ENCODE results near the gene GNAO1. TPM values are rescaled to one million over a fixed set of nuclear protein-coding genes. Genes with fewer than 3 reads are reported as not detected.
A peak's percentile ranks its signal among the peaks of the same experiment; 100 is the strongest.

The GNAO1 gene
- total RNA-seq, 1 experiment from 2014 or later, result 3.8 TPM

DNA sequence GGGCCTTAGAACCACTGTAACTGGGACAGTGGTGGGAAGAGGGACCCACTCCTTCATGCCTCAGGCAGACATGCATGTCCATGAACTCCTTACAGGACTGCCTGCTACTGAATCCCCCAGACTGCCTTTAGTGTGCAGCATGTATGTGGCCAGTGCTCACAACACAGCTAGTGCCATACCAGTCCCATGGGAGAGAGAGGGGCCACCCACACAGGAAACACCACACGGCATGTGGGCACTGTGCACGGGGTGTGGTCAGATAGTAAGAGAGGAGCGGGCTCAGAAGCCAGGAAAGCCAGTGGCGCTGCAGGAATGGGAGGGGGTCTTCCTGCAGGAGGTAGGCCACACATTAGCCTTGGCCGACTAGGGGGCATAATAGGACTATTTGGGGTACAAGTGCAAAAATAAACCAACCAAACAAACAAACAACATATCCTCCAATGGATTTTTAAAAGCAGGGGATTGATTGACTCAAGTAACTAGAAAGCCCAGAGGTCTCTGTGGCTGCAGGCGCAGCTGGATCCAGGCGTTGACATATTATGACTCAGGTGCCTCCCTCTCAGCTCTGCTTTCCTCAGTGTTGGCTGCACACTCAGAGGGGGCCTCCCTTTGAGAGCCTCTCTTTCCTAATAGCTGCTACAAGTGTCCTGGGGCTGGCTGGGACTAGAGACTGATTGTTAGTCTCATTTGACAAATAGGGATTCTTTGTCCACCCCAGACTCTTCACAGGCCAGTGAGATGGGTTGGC lies 129.7 kb downstream of the GNAO1 start:
- no peak overlapping the region for H3K4me3 ChIP-seq (ENCODE audit: insufficient read depth, low read depth, low read length)
- no peak for DNase-seq
- H3K36me3 ChIP-seq (replicated peaks; ENCODE audit: control insufficient read depth, insufficient read depth, low read length), result no peaks in the 10 kb centered on the region
- H3K27me3 ChIP-seq (ENCODE audit: control insufficient read depth, insufficient read depth, low read length), result no peaks in the 10 kb centered on the region; the same call in 1 of the 2 replicates

DNA sequence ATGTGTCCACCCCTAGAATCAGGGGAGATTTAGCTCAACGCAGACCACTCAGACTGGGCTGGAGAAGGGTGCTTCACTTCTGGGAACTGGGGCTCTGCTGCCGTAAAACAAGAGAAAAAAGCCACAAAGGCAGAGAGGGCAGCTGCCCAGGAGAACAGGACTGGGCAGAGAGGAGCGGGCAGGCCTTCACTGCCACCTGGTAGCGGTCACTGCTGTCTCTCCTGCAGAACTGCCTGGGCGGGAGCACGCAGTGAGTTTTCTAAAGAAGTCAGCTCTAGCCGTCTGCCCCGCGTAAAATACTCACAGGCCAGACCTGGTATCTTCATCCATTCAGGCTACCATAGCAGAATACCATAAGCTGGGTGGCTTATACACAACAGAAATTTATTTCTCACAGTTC lies 130.3 kb downstream of the GNAO1 start:
- Histone ChIP-seq H3K36me3 (replicated peaks; ENCODE audit: control insufficient read depth, insufficient read depth, low read length) (no peaks in the 10 kb centered on the region), H3K27me3 (ENCODE audit: control insufficient read depth, insufficient read depth, low read length) (no peaks in the 10 kb centered on the region; the same call in 1 of the 2 replicates), H3K4me3 (ENCODE audit: insufficient read depth, low read depth, low read length) (no peak overlapping the region)
- no peak for DNase-seq

GRCh38 chr16:56324406-56324805 lies 133.1 kb downstream of the GNAO1 start:
- H3K27me3 ChIP-seq (ENCODE audit: control insufficient read depth, insufficient read depth, low read length), result no peaks in the 10 kb centered on the region
- peak; percentile 47 for DNase-seq
- H3K4me3 ChIP-seq (ENCODE audit: insufficient read depth, low read depth, low read length), result no peak overlapping the region
- H3K36me3 ChIP-seq (replicated peaks; ENCODE audit: control insufficient read depth, insufficient read depth, low read length), result no peaks in the 10 kb centered on the region

GRCh38 chr16:56325956-56326355 lies 134.7 kb downstream of the GNAO1 start:
- no peak overlapping the region for H3K4me3 ChIP-seq (ENCODE audit: insufficient read depth, low read depth, low read length)
- no peaks in the 10 kb centered on the region for H3K36me3 ChIP-seq (replicated peaks; ENCODE audit: control insufficient read depth, insufficient read depth, low read length)
- H3K27me3 ChIP-seq (ENCODE audit: control insufficient read depth, insufficient read depth, low read length), result no peaks in the 10 kb centered on the region
- DNase-seq, result no peak

GRCh38 chr16:56327071-56327928 lies 136.0 kb downstream of the GNAO1 start:
- Histone ChIP-seq H3K4me3 (ENCODE audit: insufficient read depth, low read depth, low read length) (no peak overlapping the region), H3K27me3 (ENCODE audit: control insufficient read depth, insufficient read depth, low read length) (no peaks in the 10 kb centered on the region), H3K36me3 (replicated peaks; ENCODE audit: control insufficient read depth, insufficient read depth, low read length) (no peaks in the 10 kb centered on the region)
- DNase-seq, result no peak

DNA sequence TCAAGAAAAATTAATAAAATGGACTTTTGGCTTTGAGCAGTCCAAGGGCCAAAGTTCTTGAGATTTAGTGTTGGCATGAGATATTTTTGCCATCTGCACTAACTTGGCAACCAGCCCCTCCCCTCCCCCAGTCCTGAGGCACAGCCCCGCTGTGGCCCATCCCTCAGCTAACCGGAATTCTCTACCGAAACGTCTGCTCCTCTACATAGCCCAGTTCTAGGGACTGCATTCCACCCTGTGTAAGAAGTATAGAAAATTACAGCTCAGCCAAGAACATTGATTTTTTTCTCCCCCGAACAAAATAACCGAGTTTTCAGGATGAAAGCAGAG lies 136.6 kb downstream of the GNAO1 start:
- no peaks in the 10 kb centered on the region for H3K36me3 ChIP-seq (replicated peaks; ENCODE audit: control insufficient read depth, insufficient read depth, low read length)
- no peak for DNase-seq
- H3K4me3 ChIP-seq (ENCODE audit: insufficient read depth, low read depth, low read length), result no peak overlapping the region
- no peaks in the 10 kb centered on the region for H3K27me3 ChIP-seq (ENCODE audit: control insufficient read depth, insufficient read depth, low read length)

DNA sequence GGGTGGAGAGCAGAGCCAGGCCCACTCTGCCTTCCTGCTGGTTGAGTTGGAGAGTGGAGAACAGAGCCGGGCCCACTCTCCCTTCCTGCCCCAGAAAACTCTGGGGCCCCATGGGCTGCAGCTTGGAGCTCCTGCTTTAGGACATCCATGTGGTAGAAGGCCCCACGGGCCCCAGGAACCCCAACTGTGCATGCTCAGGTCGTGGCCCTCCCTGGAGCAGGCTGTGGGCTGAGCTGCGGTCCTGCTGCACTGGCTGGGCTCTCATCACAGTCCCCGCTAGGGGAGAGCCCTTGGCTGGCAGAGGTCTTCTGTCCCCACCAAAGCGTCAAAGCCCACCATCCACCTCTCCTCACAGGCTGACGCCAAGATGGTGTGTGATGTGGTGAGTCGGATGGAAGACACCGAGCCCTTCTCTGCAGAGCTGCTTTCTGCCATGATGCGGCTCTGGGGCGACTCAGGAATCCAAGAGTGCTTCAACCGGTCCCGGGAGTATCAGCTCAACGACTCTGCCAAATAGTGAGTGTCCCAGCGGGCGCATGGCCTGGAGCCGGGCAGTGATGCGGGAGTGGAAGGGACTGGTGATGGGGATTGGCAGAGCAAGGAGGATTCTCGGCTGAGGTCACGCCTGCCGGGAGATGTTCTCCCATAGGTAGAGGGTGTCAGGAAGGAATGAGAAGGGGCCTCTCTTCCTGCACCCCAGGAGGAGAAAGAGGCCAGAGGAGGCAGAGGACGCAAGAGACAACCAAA lies 137.2 kb downstream of the GNAO1 start:
- no peaks in the 10 kb centered on the region for H3K27me3 ChIP-seq (ENCODE audit: control insufficient read depth, insufficient read depth, low read length)
- DNase-seq, result no peak
- H3K36me3 ChIP-seq (replicated peaks; ENCODE audit: control insufficient read depth, insufficient read depth, low read length), result no peaks in the 10 kb centered on the region
- no peak overlapping the region for H3K4me3 ChIP-seq (ENCODE audit: insufficient read depth, low read depth, low read length)

DNA sequence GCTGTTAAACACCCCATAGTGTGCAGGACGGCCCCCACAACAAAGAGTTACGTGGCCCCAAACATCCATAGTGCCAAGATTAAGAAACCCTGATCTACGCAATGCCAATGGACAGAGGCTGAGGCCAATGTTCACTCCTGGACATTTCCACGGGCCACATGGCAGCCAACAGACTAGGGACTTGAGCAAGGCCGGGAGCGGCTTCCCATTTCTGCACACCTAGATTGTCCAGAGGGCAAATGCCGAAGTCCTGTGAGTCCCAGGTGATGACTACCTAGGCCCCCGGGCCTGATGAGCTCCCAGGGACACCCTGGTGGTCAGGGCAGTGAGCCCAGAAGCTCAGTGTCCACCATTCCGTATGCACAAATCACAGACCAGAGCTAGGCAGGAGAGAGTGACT lies 138.6 kb downstream of the GNAO1 start:
- H3K27me3 ChIP-seq (ENCODE audit: control insufficient read depth, insufficient read depth, low read length), result no peaks in the 10 kb centered on the region
- no peak overlapping the region for H3K4me3 ChIP-seq (ENCODE audit: insufficient read depth, low read depth, low read length)
- no peak for DNase-seq
- H3K36me3 ChIP-seq (replicated peaks; ENCODE audit: control insufficient read depth, insufficient read depth, low read length), result no peaks in the 10 kb centered on the region; the same call in 1 of the 2 replicates

DNA sequence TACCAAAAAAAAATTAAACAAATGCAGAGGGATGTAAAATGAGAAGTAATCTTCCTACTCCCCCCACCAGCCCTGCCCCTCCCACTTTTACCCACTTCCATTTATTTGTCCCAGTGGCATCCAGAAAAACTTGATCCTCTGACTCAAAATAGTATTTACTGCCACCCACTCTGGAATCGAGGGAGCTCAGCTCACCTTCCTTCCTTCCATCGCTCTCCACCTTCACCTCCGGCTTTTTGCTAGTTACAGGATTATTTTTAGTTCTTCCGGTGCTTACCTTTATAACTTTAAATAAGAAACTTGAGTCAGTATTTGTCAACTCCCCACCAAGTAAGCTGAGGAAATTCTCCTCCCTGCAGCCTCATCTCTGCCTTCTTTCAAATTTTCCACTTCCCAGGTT lies 139.2 kb downstream of the GNAO1 start:
- no peak for DNase-seq
- Histone ChIP-seq H3K27me3 (ENCODE audit: control insufficient read depth, insufficient read depth, low read length) (no peaks in the 10 kb centered on the region), H3K36me3 (replicated peaks; ENCODE audit: control insufficient read depth, insufficient read depth, low read length) (no peaks in the 10 kb centered on the region; the same call in 1 of the 2 replicates), H3K4me3 (ENCODE audit: insufficient read depth, low read depth, low read length) (no peak overlapping the region)

GRCh38 chr16:56331399-56331798 lies 140.1 kb downstream of the GNAO1 start:
- no peaks in the 10 kb centered on the region for H3K27me3 ChIP-seq (ENCODE audit: control insufficient read depth, insufficient read depth, low read length)
- no peaks in the 10 kb centered on the region; the same call in 1 of the 2 replicates for H3K36me3 ChIP-seq (replicated peaks; ENCODE audit: control insufficient read depth, insufficient read depth, low read length)
- H3K4me3 ChIP-seq (ENCODE audit: insufficient read depth, low read depth, low read length), result no peak overlapping the region
- no peak for DNase-seq

GRCh38 chr16:56331915-56332314 lies 140.6 kb downstream of the GNAO1 start:
- H3K27me3 ChIP-seq (ENCODE audit: control insufficient read depth, insufficient read depth, low read length), result no peaks in the 10 kb centered on the region
- no peaks in the 10 kb centered on the region; the same call in 1 of the 2 replicates for H3K36me3 ChIP-seq (replicated peaks; ENCODE audit: control insufficient read depth, insufficient read depth, low read length)
- DNase-seq, result no peak
- H3K4me3 ChIP-seq (ENCODE audit: insufficient read depth, low read depth, low read length), result no peak overlapping the region

- DNase-seq, result peak; percentile 87
- Histone ChIP-seq H3K36me3 (replicated peaks; ENCODE audit: control insufficient read depth, insufficient read depth, low read length) (no peaks in the 10 kb centered on the region; the same call in 1 of the 2 replicates), H3K27me3 (ENCODE audit: control insufficient read depth, insufficient read depth, low read length) (no peaks in the 10 kb centered on the region), H3K4me3 (ENCODE audit: insufficient read depth, low read depth, low read length) (no peak overlapping the region)
Measured at GRCh38 chr16:56332464-56333079, 141.3 kb downstream of the GNAO1 start.

DNA sequence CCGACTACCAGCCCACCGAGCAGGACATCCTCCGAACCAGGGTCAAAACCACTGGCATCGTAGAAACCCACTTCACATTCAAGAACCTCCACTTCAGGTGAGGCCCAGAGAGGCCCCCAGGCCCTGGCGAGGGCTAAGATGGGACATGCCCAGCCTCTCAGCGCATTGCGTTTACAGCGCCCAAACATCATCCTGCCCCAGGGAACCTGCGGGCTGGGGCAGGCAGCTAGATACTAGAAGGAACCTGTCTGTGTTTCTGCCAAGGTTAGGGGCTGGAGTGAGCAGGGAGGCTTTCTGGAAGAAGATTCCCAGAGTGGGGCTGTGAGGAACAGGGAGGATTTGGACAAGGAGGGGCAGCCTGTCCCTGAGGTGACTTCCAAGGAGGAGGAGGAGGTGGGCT lies 143.5 kb downstream of the GNAO1 start:
- H3K4me3 ChIP-seq (ENCODE audit: insufficient read depth, low read depth, low read length), result no peak overlapping the region
- H3K36me3 ChIP-seq (replicated peaks; ENCODE audit: control insufficient read depth, insufficient read depth, low read length), result no peaks in the 10 kb centered on the region; the same call in 1 of the 2 replicates
- H3K27me3 ChIP-seq (ENCODE audit: control insufficient read depth, insufficient read depth, low read length), result no peaks in the 10 kb centered on the region
- no peak for DNase-seq

- Histone ChIP-seq H3K27me3 (ENCODE audit: control insufficient read depth, insufficient read depth, low read length) (no peaks in the 10 kb centered on the region), H3K4me3 (ENCODE audit: insufficient read depth, low read depth, low read length) (no peak overlapping the region), H3K36me3 (replicated peaks; ENCODE audit: control insufficient read depth, insufficient read depth, low read length) (no peaks in the 10 kb centered on the region; the same call in 1 of the 2 replicates)
- DNase-seq, result no peak
Measured at GRCh38 chr16:56336071-56336688, 144.9 kb downstream of the GNAO1 start.
